T47D (cell line): ENCODE results near the gene CNNM4.

Experiments
- DNase-seq, 2 experiments: peaks; one replicate each; pipeline versions ENCODE4 v3.0.0 to v3.0.0-alpha.2; 2011 to 2012; ENCODE audit warnings: low read depth in 1 of 2, low spot score in 1 of 2
- JUND ChIP-seq: IDR thresholded peaks from 2 replicates; pipeline ENCODE4 v1.6.1; 2012; ENCODE audit warnings: low read depth
- in situ Hi-C: cut with HindIII; loops from 2 replicates; pipeline ENCODE4 v1.10.0; 2016; ENCODE audit warnings: low sequenced_read_pairs, low pct_unique_long_range_greater_than_20kb

The CNNM4 gene

DNA sequence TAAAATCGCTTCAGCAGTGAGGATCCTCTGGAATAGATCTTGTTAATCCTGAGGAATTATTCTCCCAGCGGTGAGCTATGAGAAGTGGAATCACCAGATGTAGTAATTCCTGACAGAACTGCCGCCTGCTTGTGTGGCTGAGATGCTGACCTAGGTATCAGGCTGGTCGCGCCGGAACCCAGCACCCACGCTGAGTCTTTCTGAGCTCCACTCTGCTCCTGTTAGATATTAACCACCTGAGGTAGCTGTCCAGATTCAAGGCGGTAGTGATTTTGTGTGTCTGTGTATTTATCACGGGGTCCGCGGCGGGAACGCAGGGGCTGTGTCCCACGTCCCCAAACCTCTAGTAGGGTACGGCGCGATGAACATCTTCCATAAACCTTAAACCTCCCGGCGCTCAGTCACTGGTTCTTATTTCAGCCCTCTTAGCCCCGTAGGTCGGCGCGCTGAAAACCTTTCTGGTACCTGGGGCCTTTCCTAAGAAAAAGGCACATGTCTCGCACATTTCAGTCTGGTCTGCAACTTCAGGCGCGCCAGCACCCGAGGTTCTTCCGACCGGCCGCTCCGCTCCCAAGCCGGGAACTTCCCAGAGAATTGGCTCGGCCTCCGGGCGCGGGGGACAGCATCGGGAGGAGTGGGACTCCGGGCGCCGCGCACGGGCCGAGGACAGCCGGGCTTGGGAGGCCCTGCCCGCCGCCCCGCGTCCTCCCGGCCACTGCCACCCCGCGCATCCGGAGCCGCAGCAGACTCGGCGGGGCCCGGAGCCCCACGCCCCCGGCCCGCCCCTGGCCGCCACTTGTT is 54.8 kb downstream of the CNNM4 start:
- TF ChIP-seq JUND: no peak
- DNase-seq: no peak
- in situ Hi-C loops: no loop called here

DNA sequence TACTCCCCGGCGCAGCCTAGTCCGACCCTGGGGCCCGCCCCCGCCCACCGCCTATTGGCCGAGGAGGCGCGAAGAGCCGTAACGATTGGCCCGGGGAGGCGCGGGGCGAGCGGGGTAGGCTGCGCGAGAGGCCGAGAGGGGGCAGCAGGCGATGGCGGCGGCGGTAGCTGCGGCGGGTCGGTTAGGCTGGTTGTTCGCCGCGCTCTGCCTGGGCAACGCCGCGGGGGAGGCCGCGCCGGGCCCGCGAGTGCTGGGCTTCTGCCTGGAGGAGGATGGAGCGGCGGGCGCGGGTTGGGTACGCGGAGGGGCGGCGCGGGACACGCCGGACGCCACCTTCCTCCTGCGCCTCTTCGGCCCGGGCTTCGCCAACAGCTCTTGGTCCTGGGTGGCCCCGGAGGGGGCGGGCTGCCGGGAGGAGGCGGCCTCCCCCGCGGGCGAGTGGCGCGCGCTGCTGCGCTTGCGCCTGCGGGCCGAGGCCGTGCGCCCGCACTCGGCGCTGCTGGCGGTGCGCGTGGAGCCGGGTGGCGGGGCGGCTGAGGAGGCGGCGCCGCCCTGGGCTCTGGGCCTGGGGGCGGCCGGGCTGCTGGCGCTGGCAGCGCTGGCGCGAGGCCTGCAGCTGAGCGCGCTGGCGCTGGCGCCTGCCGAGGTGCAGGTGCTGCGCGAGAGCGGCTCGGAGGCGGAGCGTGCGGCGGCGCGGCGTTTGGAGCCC is 55.6 kb downstream of the CNNM4 start, which contains the start of gene CNNM3:
TSS of gene CNNM3 (plus strand) at position 142 of the 709 bp plus-strand sequence. CDS start at position 152, 10 bp downstream.
- in situ Hi-C loops: no loop called here
- DNase-seq: peak; percentile 94 to 99
- TF ChIP-seq JUND: no peak

DNA sequence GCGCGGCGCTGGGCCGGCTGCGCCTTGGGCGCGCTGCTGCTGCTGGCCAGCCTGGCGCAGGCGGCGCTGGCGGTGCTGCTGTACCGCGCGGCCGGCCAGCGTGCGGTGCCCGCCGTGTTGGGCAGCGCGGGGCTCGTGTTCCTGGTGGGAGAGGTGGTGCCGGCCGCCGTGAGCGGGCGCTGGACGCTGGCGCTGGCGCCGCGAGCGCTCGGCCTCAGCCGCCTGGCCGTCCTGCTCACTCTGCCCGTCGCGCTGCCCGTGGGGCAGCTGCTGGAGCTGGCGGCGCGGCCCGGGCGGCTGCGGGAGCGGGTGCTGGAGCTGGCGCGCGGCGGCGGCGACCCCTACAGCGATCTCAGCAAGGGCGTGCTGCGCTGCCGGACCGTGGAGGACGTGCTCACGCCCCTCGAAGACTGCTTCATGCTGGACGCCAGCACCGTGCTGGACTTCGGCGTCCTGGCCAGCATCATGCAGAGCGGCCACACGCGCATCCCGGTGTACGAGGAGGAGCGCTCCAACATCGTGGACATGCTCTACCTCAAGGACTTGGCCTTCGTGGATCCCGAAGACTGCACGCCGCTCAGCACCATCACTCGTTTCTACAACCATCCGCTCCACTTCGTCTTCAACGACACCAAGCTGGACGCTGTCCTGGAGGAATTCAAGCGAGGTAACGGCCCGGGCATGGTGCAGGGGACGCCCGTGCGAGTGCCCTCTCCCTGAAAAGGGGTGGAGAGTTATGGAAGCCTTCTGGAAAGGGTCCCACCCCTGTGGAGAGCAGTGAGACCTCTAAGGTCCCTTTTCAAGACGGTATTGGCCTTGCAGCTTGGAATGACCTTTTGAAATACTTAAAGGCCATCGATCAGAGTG is 56.4 kb downstream of the CNNM4 start:
- TF ChIP-seq JUND: no peak
- no peak for DNase-seq
- in situ Hi-C loops: no loop called here

DNA sequence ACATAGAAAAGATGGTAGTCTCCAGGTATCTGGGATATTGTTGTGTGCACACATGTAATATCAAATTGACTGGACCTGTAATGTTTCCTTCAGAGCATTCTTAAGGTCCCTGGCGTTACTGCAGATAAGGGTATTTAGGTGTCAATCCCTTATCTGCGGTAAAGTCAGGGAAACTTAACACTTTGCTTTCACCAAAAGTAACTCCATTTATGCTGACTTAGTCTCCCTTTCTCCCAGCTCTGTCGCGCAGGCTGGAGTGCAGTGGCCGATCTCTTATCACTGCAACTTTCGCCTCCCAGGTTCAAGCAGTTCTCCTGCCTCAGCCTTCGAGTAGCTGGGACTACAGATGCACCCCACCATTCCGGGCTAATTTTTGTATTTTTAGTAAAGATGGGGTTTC is 57.2 kb downstream of the CNNM4 start:
- no peak for TF ChIP-seq JUND
- in situ Hi-C loops: no loop called here
- DNase-seq: no peak

DNA sequence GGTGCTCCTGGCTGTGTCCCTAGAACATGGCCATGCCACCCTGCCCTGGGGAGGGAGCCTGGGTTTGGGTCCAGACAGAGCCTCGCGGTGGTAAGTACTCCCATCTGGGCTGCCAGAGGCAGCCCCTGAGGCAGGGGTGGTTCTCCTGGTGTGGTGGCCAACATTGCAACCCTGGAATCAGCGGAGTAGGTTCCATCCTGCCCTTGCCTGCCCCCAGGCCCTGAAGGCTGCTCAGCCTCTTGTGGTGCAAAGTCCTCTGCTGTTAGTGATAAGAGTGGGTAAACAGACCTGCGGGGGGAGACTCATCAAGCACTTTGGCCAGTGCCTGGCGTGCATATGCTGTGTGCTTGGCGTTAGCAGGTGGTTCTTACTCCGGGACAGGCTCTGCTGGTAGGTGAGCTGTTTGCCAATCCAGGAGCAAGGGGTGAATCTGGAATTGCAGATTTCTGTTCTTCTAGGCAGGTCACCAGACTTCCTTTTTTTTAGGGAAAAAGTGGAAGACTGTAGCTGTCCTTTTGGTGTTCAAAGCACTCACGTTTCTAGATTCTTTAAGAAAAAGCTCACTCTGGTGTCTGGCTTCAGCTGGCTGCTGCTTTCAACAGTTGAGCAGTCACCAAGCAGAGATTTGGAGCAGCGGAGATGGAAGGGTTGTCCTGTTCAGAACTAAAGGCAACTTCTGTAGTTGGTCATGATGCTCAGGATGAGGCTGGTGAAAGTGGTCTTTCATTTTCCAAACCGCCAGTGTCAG is 58.6 kb downstream of the CNNM4 start:
- in situ Hi-C loops: no loop called here

DNA sequence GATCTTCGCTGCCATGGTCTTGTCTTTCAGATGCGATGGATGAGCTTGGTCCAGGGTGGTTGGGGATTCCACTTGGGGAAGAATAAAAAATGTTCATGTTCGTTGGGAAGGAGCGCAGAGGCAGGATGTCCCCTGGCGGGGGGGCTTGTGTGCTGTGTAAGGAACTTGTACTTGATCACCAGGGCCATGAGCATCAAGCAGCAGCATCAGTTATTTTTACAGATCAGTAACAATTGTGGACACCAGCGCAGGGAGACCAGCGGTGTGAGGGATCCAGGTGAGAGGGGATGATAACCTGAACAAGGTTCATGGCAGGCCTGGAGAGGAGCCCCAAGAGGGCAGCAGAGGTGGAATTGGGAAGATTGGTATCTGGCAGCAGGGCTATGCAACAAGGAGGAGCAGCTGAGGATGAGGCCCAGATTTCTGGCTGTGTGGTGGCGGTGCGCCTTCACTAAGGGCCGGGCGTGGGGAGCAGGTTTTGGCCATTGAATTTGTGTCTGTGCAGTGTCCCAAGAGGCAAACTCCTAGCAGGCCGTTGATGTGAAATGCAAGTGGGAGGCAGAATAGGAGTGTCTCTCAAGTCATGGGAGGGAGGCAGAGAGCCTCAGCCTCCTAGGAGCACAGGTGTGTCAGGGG is 59.3 kb downstream of the CNNM4 start:
- no peak for TF ChIP-seq JUND
- in situ Hi-C loops: no loop called here
- DNase-seq: no peak

More for the DNA sequence above, 58.6 kb downstream of the CNNM4 start:
- TF ChIP-seq JUND: no peak
- DNase-seq: no peak

DNA sequence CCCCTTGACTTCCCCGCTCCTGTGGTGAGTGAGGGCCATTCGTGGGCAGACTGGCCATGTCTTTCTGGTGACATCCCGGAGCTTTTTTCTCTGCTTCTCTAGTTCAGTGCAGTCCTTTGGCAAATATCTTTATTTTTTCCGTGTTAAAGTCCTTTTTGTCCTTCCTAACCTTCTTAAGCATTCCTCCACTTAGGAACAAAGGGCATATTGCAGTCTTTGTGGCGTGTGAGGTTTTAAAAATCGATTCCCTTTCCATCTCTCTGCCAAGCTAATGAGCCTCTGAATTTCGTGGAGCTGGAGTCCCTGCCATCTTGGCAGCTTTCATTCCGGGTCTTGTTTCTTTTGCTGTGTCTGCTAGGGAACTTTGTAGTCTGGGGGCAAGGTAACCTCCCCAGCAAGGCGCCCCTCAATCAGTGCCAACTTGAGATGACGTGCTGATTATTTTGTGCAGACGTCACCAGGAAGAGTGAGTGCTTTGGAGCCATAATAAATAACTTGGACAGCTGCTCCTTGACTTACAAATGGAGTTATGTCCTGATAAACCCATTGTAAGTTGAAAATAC is 60.5 kb downstream of the CNNM4 start:
- TF ChIP-seq JUND: no peak
- in situ Hi-C loops: no loop called here
- DNase-seq: no peak

DNA sequence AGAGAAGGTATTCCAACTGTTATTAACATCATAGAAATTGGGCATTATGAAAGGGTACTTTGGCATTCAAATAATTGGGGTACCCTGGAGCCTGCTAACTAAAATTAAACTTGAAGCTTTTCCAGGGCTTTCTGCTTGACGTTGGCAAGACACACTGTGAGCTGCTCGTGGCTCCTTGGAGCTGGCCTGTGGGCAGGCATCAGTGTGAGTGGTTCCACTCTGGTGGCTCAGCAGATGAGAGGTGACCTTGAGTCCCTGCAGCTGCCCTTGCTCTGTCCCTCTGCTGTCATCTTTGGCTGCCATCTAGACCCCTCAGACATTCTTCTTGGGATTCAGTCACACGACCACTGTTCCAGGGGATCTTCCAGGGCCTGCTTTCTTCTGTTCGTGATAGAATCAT is 62.1 kb downstream of the CNNM4 start:
- in situ Hi-C loops: no loop called here
- no peak for DNase-seq
- TF ChIP-seq JUND: no peak

DNA sequence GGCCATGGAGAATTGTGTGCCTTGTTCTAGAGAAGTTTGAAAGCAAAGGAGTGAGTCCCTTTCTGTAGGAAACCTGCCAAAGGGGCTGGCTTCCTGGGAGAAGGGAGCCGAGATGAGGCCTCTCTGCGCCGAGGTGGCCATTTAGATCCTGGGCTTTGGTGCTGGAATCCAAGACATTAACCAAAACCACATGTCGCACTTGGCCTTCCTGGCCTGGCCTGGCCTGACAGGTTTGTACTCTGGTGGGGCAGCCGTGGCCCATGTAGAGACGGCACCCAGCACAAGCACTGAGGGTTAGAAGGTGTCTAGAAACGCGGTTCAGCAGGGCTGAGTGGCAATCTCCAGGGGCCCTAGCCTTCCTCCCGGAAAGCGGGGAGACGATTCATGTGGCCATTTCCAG is 62.5 kb downstream of the CNNM4 start:
- DNase-seq: no peak
- in situ Hi-C loops: no loop called here
- no peak for TF ChIP-seq JUND

DNA sequence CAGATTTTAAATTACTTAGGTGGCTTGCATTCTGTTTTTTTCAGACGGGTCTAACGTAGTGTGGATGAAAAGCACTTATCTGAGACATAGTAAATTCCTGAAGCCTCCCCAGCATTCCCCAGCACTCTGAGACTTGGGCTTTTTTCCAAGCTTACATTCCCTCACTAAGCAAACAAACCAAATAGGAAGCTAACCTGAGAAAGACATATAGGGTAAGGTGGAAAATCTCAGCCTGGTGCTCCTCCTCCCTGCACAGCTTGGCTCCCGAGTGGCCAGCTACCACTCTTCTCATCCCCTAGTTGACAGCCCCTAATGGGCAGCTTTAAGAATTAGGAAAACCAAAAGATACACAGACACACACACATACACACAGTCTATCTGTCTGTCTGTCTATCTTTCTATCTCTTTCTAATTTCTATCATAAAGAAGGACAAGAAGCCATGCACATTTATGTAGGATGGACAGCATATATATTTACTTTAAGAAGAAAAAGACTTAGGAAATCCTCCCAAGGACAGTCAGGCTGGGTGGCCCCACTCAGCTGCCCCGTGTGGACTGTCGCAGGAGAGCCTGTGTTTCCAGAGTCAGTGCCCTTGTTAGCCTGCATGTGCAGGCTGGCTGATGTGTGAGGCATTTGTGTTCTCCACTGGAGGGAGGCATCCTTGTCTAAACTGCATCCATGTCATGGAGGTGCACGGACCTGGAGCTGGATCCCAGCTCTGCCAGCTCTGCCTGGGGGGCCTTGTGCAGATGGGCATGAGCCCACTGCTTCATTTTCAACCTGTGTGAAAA is 63.6 kb downstream of the CNNM4 start:
- TF ChIP-seq JUND: no peak
- in situ Hi-C loops: no loop called here
- DNase-seq: peak in 1 of 2 experiments; percentile 82

DNA sequence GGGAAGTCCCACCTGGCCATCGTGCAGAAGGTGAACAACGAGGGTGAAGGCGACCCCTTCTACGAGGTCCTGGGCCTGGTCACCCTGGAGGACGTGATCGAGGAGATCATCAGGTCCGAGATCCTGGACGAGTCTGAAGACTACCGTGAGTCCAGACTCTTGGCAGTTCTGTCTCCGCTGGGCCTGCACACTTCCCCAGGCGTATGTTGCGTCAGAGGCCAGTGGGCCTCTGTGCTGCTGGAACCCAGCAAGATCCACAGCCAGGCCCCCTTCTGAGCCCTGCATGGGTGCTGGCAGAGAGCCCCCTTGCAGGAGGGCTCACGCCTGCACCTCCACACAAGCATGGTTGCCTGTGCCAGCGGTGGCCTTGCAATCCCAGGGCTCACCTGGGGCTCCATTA is 64.4 kb downstream of the CNNM4 start:
- in situ Hi-C loops: no loop called here
- no peak for TF ChIP-seq JUND
- no peak for DNase-seq
